Caco-2 (cell line): ENCODE results near the gene RFTN1. TPM values are rescaled to one million over a fixed set of nuclear protein-coding genes. Genes with fewer than 3 reads are reported as not detected.

Experiments
- BruUV-seq: library from RNA; stranded (reverse); fragments of 400-500 nt; replicated peaks from 2 replicates; lab custom pipeline; 2021; lab: Mats Ljungman, UMichigan
- CTCF ChIA-PET: fragments of 300-600 bp; sonication (Branson Sonifier 250); formaldehyde crosslinking; loops from one replicate; lab custom pipeline; 2022; ENCODE audit warnings: antibody characterized with exemption; lab: Charles Lee
- POLR2A ChIA-PET: fragments of 300-600 bp; sonication (Branson Sonifier 250); formaldehyde crosslinking; loops from one replicate; lab custom pipeline; 2022; ENCODE audit warnings: antibody characterized with exemption; lab: Charles Lee
- DNase-seq, 2 experiments: peaks; one replicate each; pipeline versions ENCODE4 v3.0.0 to v3.0.0-alpha.2; 2020 to 2022
- H3K27me3 ChIP-seq: replicated peaks from 2 replicates; pipeline ENCODE4 v1.6.0; 2011; ENCODE audit warnings: low read length; ENCODE audit not compliant: control insufficient read depth, insufficient read depth
- H3K36me3 ChIP-seq: 2 replicates; pipeline ENCODE4 v1.5.1; 2011; ENCODE audit warnings: low read length; ENCODE audit not compliant: control insufficient read depth, insufficient read depth
- H3K4me1 ChIP-seq: fragments of 250-450 bp; sonication (Bioruptor Pico); 2 replicates; pipeline ENCODE4 v1.5.1; 2020; ENCODE audit warnings: mild to moderate bottlenecking
- H3K4me3 ChIP-seq: 2 replicates; pipeline ENCODE4 v1.5.1; 2011; ENCODE audit warnings: low read depth, mild to moderate bottlenecking, control low read depth, low read length
- H3K9me3 ChIP-seq: fragments of 250-450 bp; sonication (Bioruptor Pico); 2 replicates; pipeline ENCODE4 v1.5.1; 2020; ENCODE audit warnings: mild to moderate bottlenecking, moderate library complexity
- H3K27ac Mint-ChIP-seq: one replicate; pipeline ENCODE4 v1.8.0; 2022; ENCODE audit warnings: mixed read lengths; ENCODE audit not compliant: unreplicated experiment
- H3K27me3 Mint-ChIP-seq: one replicate; pipeline ENCODE4 v1.8.0; 2022; ENCODE audit warnings: mixed read lengths; ENCODE audit not compliant: insufficient read depth, unreplicated experiment
- H3K36me3 Mint-ChIP-seq: one replicate; pipeline ENCODE4 v1.8.0; 2022; ENCODE audit warnings: mild to moderate bottlenecking, mixed read lengths; ENCODE audit not compliant: insufficient read depth, unreplicated experiment
- H3K4me1 Mint-ChIP-seq: one replicate; pipeline ENCODE4 v1.8.0; 2022; ENCODE audit warnings: low read depth, mixed read lengths; ENCODE audit not compliant: unreplicated experiment
- H3K4me3 Mint-ChIP-seq: one replicate; pipeline ENCODE4 v1.8.0; 2022; ENCODE audit warnings: mild to moderate bottlenecking, moderate library complexity, mixed read lengths; ENCODE audit not compliant: unreplicated experiment
- H3K9me3 Mint-ChIP-seq: one replicate; pipeline ENCODE4 v1.8.0; 2022; ENCODE audit warnings: mixed read lengths; ENCODE audit not compliant: unreplicated experiment
- intact Hi-C: fragments of 100-400 bp; cut with micrococcal nuclease; formaldehyde crosslinking; loops from one replicate; pipeline ENCODE4 v1.10.0; 2022; ENCODE audit not compliant: unreplicated experiment
- total RNA-seq: library from RNA; stranded (reverse); gene quantifications from 2 replicates; pipeline ENCODE4 v1.2.3, GENCODE V29; 2022
- TF ChIP-seq, protein P1 (sequence below), 2 experiments: fragments of 200-600 bp in 1 of 2; IDR thresholded peaks; 1 replicate in 1 of 2; 2 replicates in 1 of 2; pipeline versions ENCODE4 v1.5.1 to v1.8.0; 2011 to 2022; ENCODE audit warnings: antibody characterized with exemption in 1 of 2, control low read depth in 1 of 2, inconsistent platforms in 1 of 2, low read depth in 1 of 2, low read length in 1 of 2, mild to moderate bottlenecking in 1 of 2, moderate library complexity in 1 of 2; ENCODE audit not compliant: insufficient read depth in 1 of 2, severe bottlenecking in 1 of 2, unreplicated experiment in 1 of 2

Gene RFTN1
- total RNA-seq, 1 experiment from 2014 or later = 10.2 TPM

DNA sequence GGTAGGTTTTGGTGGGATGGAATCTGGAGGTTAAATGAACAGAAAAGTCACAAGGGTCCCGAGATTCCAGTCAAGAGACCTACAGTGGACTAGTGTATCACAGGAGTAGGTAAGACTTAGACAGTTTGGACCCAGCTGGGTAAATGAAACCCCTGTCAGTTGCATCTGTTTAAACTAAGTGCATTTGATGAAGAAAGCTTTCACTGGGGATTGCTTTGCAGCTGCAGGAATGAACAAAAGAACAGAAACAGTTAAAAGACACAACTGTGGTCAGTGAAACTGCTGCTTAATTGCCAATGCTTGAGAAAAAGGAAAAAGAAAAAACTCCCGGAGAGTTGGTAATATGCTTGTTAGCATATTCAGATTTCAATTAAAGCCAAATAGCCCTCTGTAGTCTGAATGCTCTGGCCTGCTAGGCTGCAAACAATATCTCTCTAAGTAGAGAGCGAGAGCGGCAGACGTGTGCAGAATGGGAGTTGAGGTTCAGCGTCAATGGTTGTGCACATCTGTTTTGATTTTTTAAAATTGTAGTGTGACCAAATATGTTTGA is 211.3 kb downstream of the RFTN1 start:
- Histone ChIP-seq H3K27me3 (no peaks in the 10 kb centered on the region), H3K4me3 (no peak overlapping the region), H3K9me3 (no peaks in the 10 kb centered on the region), H3K36me3 (no peaks in the 10 kb centered on the region; the same call in 1 of the 2 replicates), H3K4me1 (no peaks in the 10 kb centered on the region)
- CTCF ChIA-PET = no interaction called here
- no peaks in the 10 kb centered on the region for H3K4me1 Mint-ChIP-seq
- H3K27me3 Mint-ChIP-seq = no peaks in the 10 kb centered on the region
- intact Hi-C loops = no loop called here
- no peak for DNase-seq
- no TSS peak for BruUV-seq
- H3K36me3 Mint-ChIP-seq = peaks cover 44% of the 10 kb centered on the region
- H3K4me3 Mint-ChIP-seq = no peak overlapping the region
- no peak overlapping the region for H3K27ac Mint-ChIP-seq
- POLR2A ChIA-PET = no interaction called here
- H3K9me3 Mint-ChIP-seq = no peaks in the 10 kb centered on the region
- TF ChIP-seq, protein P1, sequence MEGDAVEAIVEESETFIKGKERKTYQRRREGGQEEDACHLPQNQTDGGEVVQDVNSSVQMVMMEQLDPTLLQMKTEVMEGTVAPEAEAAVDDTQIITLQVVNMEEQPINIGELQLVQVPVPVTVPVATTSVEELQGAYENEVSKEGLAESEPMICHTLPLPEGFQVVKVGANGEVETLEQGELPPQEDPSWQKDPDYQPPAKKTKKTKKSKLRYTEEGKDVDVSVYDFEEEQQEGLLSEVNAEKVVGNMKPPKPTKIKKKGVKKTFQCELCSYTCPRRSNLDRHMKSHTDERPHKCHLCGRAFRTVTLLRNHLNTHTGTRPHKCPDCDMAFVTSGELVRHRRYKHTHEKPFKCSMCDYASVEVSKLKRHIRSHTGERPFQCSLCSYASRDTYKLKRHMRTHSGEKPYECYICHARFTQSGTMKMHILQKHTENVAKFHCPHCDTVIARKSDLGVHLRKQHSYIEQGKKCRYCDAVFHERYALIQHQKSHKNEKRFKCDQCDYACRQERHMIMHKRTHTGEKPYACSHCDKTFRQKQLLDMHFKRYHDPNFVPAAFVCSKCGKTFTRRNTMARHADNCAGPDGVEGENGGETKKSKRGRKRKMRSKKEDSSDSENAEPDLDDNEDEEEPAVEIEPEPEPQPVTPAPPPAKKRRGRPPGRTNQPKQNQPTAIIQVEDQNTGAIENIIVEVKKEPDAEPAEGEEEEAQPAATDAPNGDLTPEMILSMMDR (IDR thresholded peaks at IDR 0.05; ENCODE audit: insufficient read depth in 1 of 2, low read depth in 1 of 2, low read length in 1 of 2, severe bottlenecking in 1 of 2, unreplicated experiment in 1 of 2) = no peak

DNA sequence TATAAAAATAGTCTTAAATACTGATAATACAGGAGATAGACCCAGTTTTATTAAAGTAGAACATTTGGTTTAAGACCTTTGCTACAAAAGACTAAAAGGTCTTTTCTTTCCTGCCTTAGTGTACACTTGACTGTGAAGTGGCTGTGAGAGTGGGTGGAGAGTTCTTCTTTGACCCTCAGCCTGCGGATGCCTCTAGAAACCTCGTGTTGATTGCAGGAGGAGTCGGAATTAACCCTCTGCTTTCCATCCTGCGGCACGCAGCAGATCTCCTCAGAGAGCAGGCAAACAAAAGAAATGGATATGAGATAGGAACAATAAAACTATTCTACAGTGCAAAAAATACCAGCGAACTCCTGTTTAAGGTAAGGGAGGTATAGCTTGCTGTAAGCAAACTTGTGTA is 212.0 kb downstream of the RFTN1 start:
- H3K27me3 Mint-ChIP-seq = no peaks in the 10 kb centered on the region
- POLR2A ChIA-PET = no interaction called here
- no peak overlapping the region for H3K27ac Mint-ChIP-seq
- no peak overlapping the region for H3K4me3 ChIP-seq
- H3K27me3 ChIP-seq = no peaks in the 10 kb centered on the region
- H3K9me3 ChIP-seq = no peaks in the 10 kb centered on the region
- H3K9me3 Mint-ChIP-seq = no peaks in the 10 kb centered on the region
- H3K36me3 Mint-ChIP-seq = peaks cover 49% of the 10 kb centered on the region
- TF ChIP-seq, protein P1 (IDR thresholded peaks at IDR 0.05; ENCODE audit: insufficient read depth in 1 of 2, low read depth in 1 of 2, low read length in 1 of 2, severe bottlenecking in 1 of 2, unreplicated experiment in 1 of 2) = no peak
- no TSS peak for BruUV-seq
- no peaks in the 10 kb centered on the region for H3K4me1 ChIP-seq
- H3K36me3 ChIP-seq = no peaks in the 10 kb centered on the region; the same call in 1 of the 2 replicates
- H3K4me1 Mint-ChIP-seq = no peaks in the 10 kb centered on the region
- intact Hi-C loops = no loop called here
- CTCF ChIA-PET = no interaction called here
- H3K4me3 Mint-ChIP-seq = no peak overlapping the region
- no peak for DNase-seq

DNA sequence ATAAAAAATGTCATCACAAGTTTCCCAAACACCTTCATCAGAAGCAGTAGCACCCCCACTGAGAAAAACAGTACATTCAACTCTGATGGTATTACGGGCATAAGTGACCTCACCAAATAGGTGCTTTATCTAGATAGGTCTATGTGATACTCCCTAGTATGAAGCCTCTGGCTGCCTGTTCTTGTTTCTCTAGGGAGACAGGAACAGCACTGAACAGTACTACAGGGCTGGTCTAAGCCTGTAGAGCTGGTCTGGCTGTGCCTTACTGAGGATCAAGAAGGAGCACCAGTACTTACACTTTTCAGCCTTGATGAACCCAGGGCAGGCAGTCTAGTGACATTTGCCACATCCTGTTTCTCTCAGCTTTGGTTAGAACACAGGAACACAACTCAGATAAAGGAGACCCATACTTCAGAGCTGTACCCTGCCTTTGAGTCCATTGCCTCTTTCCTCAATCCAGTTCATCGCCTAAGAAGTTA is 212.6 kb downstream of the RFTN1 start:
- H3K27me3 Mint-ChIP-seq = no peaks in the 10 kb centered on the region
- no peak overlapping the region for H3K4me3 ChIP-seq
- H3K36me3 ChIP-seq = no peaks in the 10 kb centered on the region; the same call in 1 of the 2 replicates
- ChIA-PET CTCF (no interaction called here), POLR2A (no interaction called here)
- no TSS peak for BruUV-seq
- DNase-seq = no peak
- no peaks in the 10 kb centered on the region for H3K4me1 ChIP-seq
- H3K9me3 ChIP-seq = no peaks in the 10 kb centered on the region
- no peak overlapping the region for H3K4me3 Mint-ChIP-seq
- H3K4me1 Mint-ChIP-seq = no peaks in the 10 kb centered on the region
- H3K9me3 Mint-ChIP-seq = no peaks in the 10 kb centered on the region
- intact Hi-C loops = no loop called here
- H3K27ac Mint-ChIP-seq = no peak overlapping the region
- TF ChIP-seq, protein P1 (IDR thresholded peaks at IDR 0.05; ENCODE audit: insufficient read depth in 1 of 2, low read depth in 1 of 2, low read length in 1 of 2, severe bottlenecking in 1 of 2, unreplicated experiment in 1 of 2) = no peak
- H3K27me3 ChIP-seq = no peaks in the 10 kb centered on the region
- H3K36me3 Mint-ChIP-seq = peaks cover 55% of the 10 kb centered on the region
